Body of pancreas (tissue), 4 donors: ENCODE measurements around the gene ANKRD18B.
"Not testable (repeated sequence)": the region's sequence is repeated elsewhere in the genome, so short reads cannot be mapped to it uniquely, and the experiment has no call there.

Experiments
- POLR2A ChIP-seq, 3 donors: fragments of 450-650 bp; IDR thresholded peaks; one replicate each; pipeline ENCODE4 v1.6.1; 2016; ENCODE audit warnings: antibody characterized with exemption in 3 of 3, mild to moderate bottlenecking in 2 of 3
- TF ChIP-seq, protein P1 (sequence below), 7 experiments: fragments of 450-650 bp in 4 of 7; fragments of 200-600 bp in 3 of 7; sonication (generic) in 3 of 7; IDR thresholded peaks; one replicate each; pipeline ENCODE4 v1.5.1; 2016 to 2019; ENCODE audit warnings: antibody characterized with exemption in 7 of 7

DNA sequence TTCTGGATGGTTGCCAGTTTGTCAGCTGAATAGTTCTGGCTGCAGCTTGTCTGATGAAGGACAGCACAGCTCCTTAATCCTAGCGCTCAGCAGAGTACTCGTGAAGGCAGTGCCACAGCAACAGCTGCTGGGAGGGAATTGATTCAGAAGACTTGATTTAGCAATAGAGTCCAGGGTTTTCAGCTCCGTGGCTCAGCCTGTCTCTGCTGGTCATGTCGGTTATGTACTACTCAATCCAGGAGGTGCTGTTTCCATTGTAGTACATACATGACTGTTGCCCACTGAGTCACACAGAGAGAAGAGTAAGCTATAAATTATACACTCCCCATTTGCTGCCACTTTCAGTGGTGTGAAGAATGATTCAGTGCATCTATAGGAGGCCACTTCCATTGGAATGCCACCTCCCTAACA is 28.3 kb downstream of the ANKRD18B start:
- TF ChIP-seq, protein P1, sequence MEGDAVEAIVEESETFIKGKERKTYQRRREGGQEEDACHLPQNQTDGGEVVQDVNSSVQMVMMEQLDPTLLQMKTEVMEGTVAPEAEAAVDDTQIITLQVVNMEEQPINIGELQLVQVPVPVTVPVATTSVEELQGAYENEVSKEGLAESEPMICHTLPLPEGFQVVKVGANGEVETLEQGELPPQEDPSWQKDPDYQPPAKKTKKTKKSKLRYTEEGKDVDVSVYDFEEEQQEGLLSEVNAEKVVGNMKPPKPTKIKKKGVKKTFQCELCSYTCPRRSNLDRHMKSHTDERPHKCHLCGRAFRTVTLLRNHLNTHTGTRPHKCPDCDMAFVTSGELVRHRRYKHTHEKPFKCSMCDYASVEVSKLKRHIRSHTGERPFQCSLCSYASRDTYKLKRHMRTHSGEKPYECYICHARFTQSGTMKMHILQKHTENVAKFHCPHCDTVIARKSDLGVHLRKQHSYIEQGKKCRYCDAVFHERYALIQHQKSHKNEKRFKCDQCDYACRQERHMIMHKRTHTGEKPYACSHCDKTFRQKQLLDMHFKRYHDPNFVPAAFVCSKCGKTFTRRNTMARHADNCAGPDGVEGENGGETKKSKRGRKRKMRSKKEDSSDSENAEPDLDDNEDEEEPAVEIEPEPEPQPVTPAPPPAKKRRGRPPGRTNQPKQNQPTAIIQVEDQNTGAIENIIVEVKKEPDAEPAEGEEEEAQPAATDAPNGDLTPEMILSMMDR (IDR thresholded peaks at IDR 0.05) = not testable (repeated sequence)
- not testable (repeated sequence) for TF ChIP-seq POLR2A (IDR thresholded peaks at IDR 0.05)
